Measurements from ENCODE around the gene MFAP3. TPM values are rescaled to one million over a fixed set of nuclear protein-coding genes. Genes with fewer than 3 reads are reported as not detected.

Gene MFAP3
- polyA plus RNA-seq, 2 of the 4 experiments (the other 2 are of a cell fraction) = 25.1 to 38.9 TPM

DNA sequence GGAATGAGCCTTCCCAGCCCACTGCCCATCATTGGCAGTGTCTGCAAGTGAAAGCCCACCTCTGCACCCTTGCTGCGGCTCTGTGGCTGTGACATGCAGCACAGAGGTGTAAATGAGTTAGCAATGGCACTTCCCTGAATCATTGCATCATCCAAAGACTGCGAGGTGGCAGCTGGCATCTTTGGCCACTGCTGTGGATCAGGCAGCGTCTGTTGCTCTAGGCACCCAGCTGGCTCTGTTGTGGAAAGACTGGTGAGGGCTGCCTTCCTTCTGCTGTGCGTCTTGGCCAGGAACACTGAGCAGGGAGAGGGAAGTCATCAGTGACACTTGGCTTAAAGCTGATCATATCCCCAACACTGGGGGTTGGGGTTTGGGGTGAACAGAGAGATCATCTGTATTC is 64.5 kb downstream of the MFAP3 start:
- Histone ChIP-seq H3K4me3 (no peak overlapping the region), H3K4me2 (no peak overlapping the region), H3K27ac (no peak overlapping the region), H3K4me1 (no peaks in the 10 kb centered on the region), H3K9me3 (no peaks in the 10 kb centered on the region)
- ChIA-PET CTCF (interaction anchor here (0.9 to 2.2 kb wide), 4 partner anchors 12 to 138 kb away, joined by 3 to 6 read pairs (median 4); no protein-coding TSS in a partner anchor), POLR2A (no interaction called here)
- ATAC-seq = no peak; a peak in 1 of 6 replicates
- no peak for DNase-seq (ENCODE audit: low read depth in 1 of 2, low spot score in 1 of 2)
- WGBS (ENCODE audit: missing lambda C conversion rate) = 67% methylated on average over 1 of the region's 4 CpGs
- TF ChIP-seq EHF (CRISPR knock-in tag; IDR thresholded peaks at IDR 0.05) (no peak), RFX5 (IDR thresholded peaks at IDR 0.05) (no peak), RARB (CRISPR knock-in tag; IDR thresholded peaks at IDR 0.05) (no peak), RCOR1 (IDR thresholded peaks at IDR 0.05; ENCODE audit: low read depth, low read length) (no peak), ZNF302 (CRISPR knock-in tag; IDR thresholded peaks at IDR 0.05) (no peak), POLR2A (IDR thresholded peaks at IDR 0.05; ENCODE audit: low read length) (no peak), REST (IDR thresholded peaks at IDR 0.05) (no peak), EHMT2 (IDR thresholded peaks at IDR 0.05; ENCODE audit: low read depth) (no peak), HOXA7 (CRISPR knock-in tag; IDR thresholded peaks at IDR 0.05) (no peak)
- TF ChIP-seq, protein P1, sequence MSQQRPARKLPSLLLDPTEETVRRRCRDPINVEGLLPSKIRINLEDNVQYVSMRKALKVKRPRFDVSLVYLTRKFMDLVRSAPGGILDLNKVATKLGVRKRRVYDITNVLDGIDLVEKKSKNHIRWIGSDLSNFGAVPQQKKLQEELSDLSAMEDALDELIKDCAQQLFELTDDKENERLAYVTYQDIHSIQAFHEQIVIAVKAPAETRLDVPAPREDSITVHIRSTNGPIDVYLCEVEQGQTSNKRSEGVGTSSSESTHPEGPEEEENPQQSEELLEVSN (IDR thresholded peaks at IDR 0.05; ENCODE audit: borderline replicate concordance, low read depth) = no peak
- no peak for FAIRE-seq

Other genes starting within 250 kb of the MFAP3 start
- gene FAM114A2, start 57 bp upstream of the MFAP3 start, polyA plus RNA-seq (2011; rRNA removed) = 19.0 and 21.3 TPM in 2 replicates
- 14.6 to 15.6 TPM (median 15.5 TPM) in 3 replicates for gene FAM114A2, start 57 bp upstream of the MFAP3 start, polyA plus RNA-seq (2017; fragmentation: RNase III; extraction: RNeasy Plus Mini Kit Qiagen cat#74134 plus additional on column Dnase treatment)
- 156 and 215 TPM in 2 replicates for gene GALNT10, start 151.8 kb downstream of the MFAP3 start, polyA plus RNA-seq (2011; rRNA removed)
- gene GALNT10, start 151.8 kb downstream of the MFAP3 start, polyA plus RNA-seq (2017; fragmentation: RNase III; extraction: RNeasy Plus Mini Kit Qiagen cat#74134 plus additional on column Dnase treatment) = 110 to 123 TPM (median 118 TPM) in 3 replicates